K562 (cell line): ENCODE data around the gene SLC49A3. TPM values are rescaled to one million over a fixed set of nuclear protein-coding genes. Genes with fewer than 3 reads are reported as not detected.

Experiments
- CBX3 ChIP-seq, 2 experiments: IDR thresholded peaks; 1 replicate in 1 of 2; 2 replicates in 1 of 2; pipeline ENCODE4 v1.6.1; 2012; ENCODE audit warnings: inconsistent platforms in 2 of 2, low read length in 2 of 2, borderline replicate concordance in 1 of 2, control low read depth in 1 of 2
- POLR2G ChIP-seq: fragments of 200-400 bp; formaldehyde crosslinking; IDR thresholded peaks from 2 replicates; pipeline ENCODE4 v1.6.1; 2017; ENCODE audit warnings: low read depth, mild to moderate bottlenecking, antibody characterized with exemption, low read length, moderate library complexity
- PRPF4 ChIP-seq: fragments of 200-400 bp; formaldehyde crosslinking; IDR thresholded peaks from one replicate; pipeline ENCODE4 v1.6.1; 2017; ENCODE audit warnings: low read length, low read depth, mild to moderate bottlenecking; ENCODE audit not compliant: insufficient read depth, poor library complexity, severe bottlenecking
- RBFOX2 ChIP-seq: fragments of 200-400 bp; formaldehyde crosslinking; IDR thresholded peaks from 2 replicates; pipeline ENCODE4 v1.6.1; 2017; ENCODE audit warnings: low read depth, mild to moderate bottlenecking, low read length, moderate library complexity
- TSHZ1 ChIP-seq: fragments of 250-450 bp; sonication (Bioruptor Pico); IDR thresholded peaks from 2 replicates; pipeline ENCODE4 v1.4.0; 2020; ENCODE audit warnings: mild to moderate bottlenecking, moderate library complexity
- ZBTB40 ChIP-seq, 2 experiments: fragments of 450-650 bp in 1 of 2; sonication (generic) in 1 of 2; formaldehyde crosslinking in 1 of 2; IDR thresholded peaks; 2 replicates each; pipeline versions ENCODE4 v1.7.1 to v1.9.0; 2016 to 2022; ENCODE audit warnings: inconsistent platforms in 1 of 2, mild to moderate bottlenecking in 1 of 2, missing genetic modification reagents in 1 of 2
- ZNF263 ChIP-seq: sonication (generic); formaldehyde crosslinking; IDR thresholded peaks from 2 replicates; pipeline ENCODE4 v1.8.0; 2022; ENCODE audit warnings: mild to moderate bottlenecking, missing genetic modification reagents, borderline replicate concordance
- polyA plus RNA-seq, 8 experiments: library from polyadenylated mRNA; depleted of rRNA in 4 of 8; stranded (reverse) in 5 of 8; unstranded in 3 of 8; fragments of >200 nt; fragmentation: Nextera tagmentation in 2 of 8; fragmentation: Illumina TruSeq in 1 of 8; extraction: Ambion mirVana in 2 of 8; extraction: Trizol in 1 of 8; gene quantifications; 2 replicates each; pipeline versions ENCODE4 v1.2.1 to v1.2.3, GENCODE V29; 2011 to 2014; ENCODE audit warnings: inconsistent platforms in 1 of 8, missing spikeins in 1 of 8
- total RNA-seq, 7 experiments: library from RNA; depleted of rRNA in 6 of 7; stranded (reverse); fragments of >200 nt in 6 of 7; fragmentation: Illumina TruSeq in 2 of 7; extraction: Trizol in 2 of 7; gene quantifications; 2 replicates each; pipeline versions ENCODE4 v1.2.1 to v1.2.3, GENCODE V29; 2011 to 2021; ENCODE audit warnings: low replicate concordance in 1 of 7

The SLC49A3 gene
- total and polyA plus RNA-seq, 9 of the 15 experiments (the other 6 are each of a cell fraction or from before 2014, with no cell fraction given), result 0.24 to 0.41 TPM; not detected in 7

- TF ChIP-seq ZBTB40 (IDR thresholded peaks at IDR 0.05) (peak; percentile 15; the same call in 1 of the 2 replicates), ZBTB40 (CRISPR knock-in tag; IDR thresholded peaks at IDR 0.05) (no peak), POLR2G (peak; percentile 58), RBFOX2 (peak; percentile 41), PRPF4 (no peak), TSHZ1 (CRISPR knock-in tag) (no peak), ZNF263 (CRISPR knock-in tag) (no peak), CBX3 (IDR thresholded peaks at IDR 0.05; ENCODE audit: borderline replicate concordance in 1 of 2, low read length in 2 of 2) (peak in 1 of 2 experiments; percentile 34; a peak in 1 of 3 replicates)
Measured at GRCh38 chr4:673349-674091, 15.4 kb downstream of the SLC49A3 start (continued).
